Tibial nerve (tissue), 3 donors: ENCODE results near the gene TCF7L1.

Source experiments
- CTCF ChIP-seq, 5 experiments: fragments of 200-600 bp in 3 of 5; fragments of 450-650 bp in 2 of 5; sonication (generic) in 3 of 5; IDR thresholded peaks; one replicate each; pipeline ENCODE4 v1.5.1; 2016 to 2019; ENCODE audit warnings: antibody characterized with exemption in 5 of 5, mild to moderate bottlenecking in 3 of 5, moderate library complexity in 2 of 5
- POLR2A ChIP-seq, 2 donors: fragments of 450-650 bp; IDR thresholded peaks; one replicate each; pipeline ENCODE4 v1.6.1; 2017; ENCODE audit warnings: antibody characterized with exemption in 2 of 2, mild to moderate bottlenecking in 2 of 2, moderate library complexity in 2 of 2

- TF ChIP-seq POLR2A (IDR thresholded peaks at IDR 0.05) (no peak), CTCF (IDR thresholded peaks at IDR 0.05) (no peak)
Measured at GRCh38 chr2:85278361-85278760, 145.2 kb downstream of the TCF7L1 start.
